Measurements from ENCODE around the gene IL1RN.

The IL1RN gene

GRCh38 chr2:113124984-113125855 lies 2.2 kb upstream of the IL1RN start:
- Histone ChIP-seq H3K9me3 (ENCODE audit: severe bottlenecking) (no peaks in the 10 kb centered on the region), H3K27me3 (ENCODE audit: insufficient read depth, low read depth, severe bottlenecking) (no peaks in the 10 kb centered on the region), H3K27ac (no peak overlapping the region), H3K36me3 (no peaks in the 10 kb centered on the region), H3K4me3 (ENCODE audit: low read depth, low read length) (no peak overlapping the region)
- no peak for DNase-seq
- TF ChIP-seq, protein P1, sequence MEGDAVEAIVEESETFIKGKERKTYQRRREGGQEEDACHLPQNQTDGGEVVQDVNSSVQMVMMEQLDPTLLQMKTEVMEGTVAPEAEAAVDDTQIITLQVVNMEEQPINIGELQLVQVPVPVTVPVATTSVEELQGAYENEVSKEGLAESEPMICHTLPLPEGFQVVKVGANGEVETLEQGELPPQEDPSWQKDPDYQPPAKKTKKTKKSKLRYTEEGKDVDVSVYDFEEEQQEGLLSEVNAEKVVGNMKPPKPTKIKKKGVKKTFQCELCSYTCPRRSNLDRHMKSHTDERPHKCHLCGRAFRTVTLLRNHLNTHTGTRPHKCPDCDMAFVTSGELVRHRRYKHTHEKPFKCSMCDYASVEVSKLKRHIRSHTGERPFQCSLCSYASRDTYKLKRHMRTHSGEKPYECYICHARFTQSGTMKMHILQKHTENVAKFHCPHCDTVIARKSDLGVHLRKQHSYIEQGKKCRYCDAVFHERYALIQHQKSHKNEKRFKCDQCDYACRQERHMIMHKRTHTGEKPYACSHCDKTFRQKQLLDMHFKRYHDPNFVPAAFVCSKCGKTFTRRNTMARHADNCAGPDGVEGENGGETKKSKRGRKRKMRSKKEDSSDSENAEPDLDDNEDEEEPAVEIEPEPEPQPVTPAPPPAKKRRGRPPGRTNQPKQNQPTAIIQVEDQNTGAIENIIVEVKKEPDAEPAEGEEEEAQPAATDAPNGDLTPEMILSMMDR (IDR thresholded peaks at IDR 0.05; ENCODE audit: low read depth, low read length) = no peak

DNA sequence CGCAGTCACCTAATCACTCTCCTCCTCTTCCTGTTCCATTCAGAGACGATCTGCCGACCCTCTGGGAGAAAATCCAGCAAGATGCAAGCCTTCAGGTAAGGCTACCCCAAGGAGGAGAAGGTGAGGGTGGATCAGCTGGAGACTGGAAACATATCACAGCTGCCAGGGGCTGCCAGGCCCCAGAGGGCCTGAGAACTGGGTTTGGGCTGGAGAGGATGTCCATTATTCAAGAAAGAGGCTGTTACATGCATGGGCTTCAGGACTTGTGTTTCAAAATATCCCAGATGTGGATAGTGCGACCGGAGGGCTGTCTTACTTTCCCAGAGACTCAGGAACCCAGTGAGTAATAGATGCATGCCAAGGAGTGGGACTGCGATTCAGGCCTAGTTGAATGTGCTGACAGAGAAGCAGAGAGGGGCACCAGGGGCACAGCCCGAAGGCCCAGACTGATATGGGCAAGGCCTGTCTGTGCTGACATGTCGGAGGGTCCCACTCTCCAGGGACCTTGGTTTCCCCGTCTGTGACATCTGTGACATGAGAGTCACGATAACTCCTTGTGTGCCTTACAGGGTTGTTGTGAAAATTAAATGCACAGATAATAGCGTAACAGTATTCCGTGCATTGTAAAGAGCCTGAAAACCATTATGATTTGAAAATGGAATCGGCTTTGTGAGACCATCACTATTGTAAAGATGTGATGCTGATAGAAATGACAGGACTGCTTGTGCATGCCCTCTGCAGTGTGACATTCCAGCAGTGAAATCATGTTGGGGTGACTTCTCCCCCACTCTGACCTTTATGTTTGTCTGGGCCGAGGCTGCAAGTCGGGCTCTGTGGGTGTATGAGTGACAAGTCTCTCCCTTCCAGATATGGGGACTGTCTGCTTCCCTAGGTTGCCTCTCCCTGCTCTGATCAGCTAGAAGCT lies 510 bp downstream of the IL1RN start:
- H3K36me3 ChIP-seq = no peaks in the 10 kb centered on the region
- no peak for DNase-seq
- H3K27ac ChIP-seq = no peak overlapping the region
- H3K27me3 ChIP-seq (ENCODE audit: insufficient read depth, low read depth, severe bottlenecking) = no peaks in the 10 kb centered on the region
- H3K4me3 ChIP-seq (ENCODE audit: low read depth, low read length) = no peak overlapping the region
- TF ChIP-seq, protein P1 (IDR thresholded peaks at IDR 0.05; ENCODE audit: low read depth, low read length) = no peak
- no peaks in the 10 kb centered on the region for H3K9me3 ChIP-seq (ENCODE audit: severe bottlenecking)

- no peak overlapping the region for H3K27ac ChIP-seq
- H3K4me3 ChIP-seq (ENCODE audit: low read depth, low read length) = no peak overlapping the region
- no peaks in the 10 kb centered on the region for H3K9me3 ChIP-seq (ENCODE audit: severe bottlenecking)
- TF ChIP-seq, protein P1 (IDR thresholded peaks at IDR 0.05; ENCODE audit: low read depth, low read length) = no peak
- no peak for DNase-seq
- no peaks in the 10 kb centered on the region for H3K27me3 ChIP-seq (ENCODE audit: insufficient read depth, low read depth, severe bottlenecking)
- H3K36me3 ChIP-seq = no peaks in the 10 kb centered on the region
Observed at GRCh38 chr2:113129519-113130078, 2.2 kb downstream of the IL1RN start.

- Histone ChIP-seq H3K36me3 (no peaks in the 10 kb centered on the region), H3K9me3 (ENCODE audit: severe bottlenecking) (no peaks in the 10 kb centered on the region), H3K4me3 (ENCODE audit: low read depth, low read length) (no peak overlapping the region), H3K27me3 (ENCODE audit: insufficient read depth, low read depth, severe bottlenecking) (no peaks in the 10 kb centered on the region), H3K27ac (no peak overlapping the region)
- no peak for DNase-seq
- TF ChIP-seq, protein P1 (IDR thresholded peaks at IDR 0.05; ENCODE audit: low read depth, low read length) = no peak
Observed at GRCh38 chr2:113131352-113132185, 4.2 kb downstream of the IL1RN start.

GRCh38 chr2:113132414-113133021 lies 5.1 kb downstream of the IL1RN start:
- no peak overlapping the region for H3K27ac ChIP-seq
- H3K27me3 ChIP-seq (ENCODE audit: insufficient read depth, low read depth, severe bottlenecking) = no peaks in the 10 kb centered on the region
- no peak for DNase-seq
- H3K4me3 ChIP-seq (ENCODE audit: low read depth, low read length) = no peak overlapping the region
- no peaks in the 10 kb centered on the region for H3K36me3 ChIP-seq
- H3K9me3 ChIP-seq (ENCODE audit: severe bottlenecking) = no peaks in the 10 kb centered on the region
- TF ChIP-seq, protein P1 (IDR thresholded peaks at IDR 0.05; ENCODE audit: low read depth, low read length) = no peak
